ENCODE measurements around the gene GALNT13.

The GALNT13 gene

GRCh38 chr2:153871231-153872221, at the start of gene GALNT13:
TSS of gene GALNT13 (plus strand) at chr2:153871922.
- DNase-seq, result no peak

- DNase-seq, result no peak
These were observed 47.8 kb upstream of the GALNT13 start for GRCh38 chr2:153823880-153824279.

GRCh38 chr2:153828335-153828734, 43.4 kb upstream of the GALNT13 start:
- DNase-seq, result no peak

GRCh38 chr2:153834662-153835061, 37.1 kb upstream of the GALNT13 start:
- no peak for DNase-seq

GRCh38 chr2:153858250-153858649, 13.5 kb upstream of the GALNT13 start:
- no peak for DNase-seq

GRCh38 chr2:153864022-153864421, 7.7 kb upstream of the GALNT13 start:
- no peak for DNase-seq

GRCh38 chr2:153866595-153866994, 5.1 kb upstream of the GALNT13 start:
- DNase-seq, result no peak

GRCh38 chr2:153870308-153870707, 1.4 kb upstream of the GALNT13 start:
- no peak for DNase-seq

GRCh38 chr2:153872311-153873051, 759 bp downstream of the GALNT13 start:
- DNase-seq, result no peak

- DNase-seq, result no peak
These were observed 1.6 kb downstream of the GALNT13 start for GRCh38 chr2:153873052-153874048.

- no peak for DNase-seq
These were observed 4.2 kb downstream of the GALNT13 start for GRCh38 chr2:153875801-153876466.

- no peak for DNase-seq
These were observed 9.2 kb downstream of the GALNT13 start for GRCh38 chr2:153880926-153881325.

- DNase-seq, result no peak
These were observed 15.1 kb downstream of the GALNT13 start for GRCh38 chr2:153886833-153887232.

- DNase-seq, result no peak
These were observed 18.9 kb downstream of the GALNT13 start for GRCh38 chr2:153890576-153890975.

GRCh38 chr2:153891051-153891450, 19.3 kb downstream of the GALNT13 start:
- no peak for DNase-seq

GRCh38 chr2:153912798-153913396, 41.2 kb downstream of the GALNT13 start:
- no peak for DNase-seq

GRCh38 chr2:153917570-153917969, 45.8 kb downstream of the GALNT13 start:
- DNase-seq, result no peak

- no peak for DNase-seq
These were observed 63.8 kb downstream of the GALNT13 start for GRCh38 chr2:153935511-153935910.

- DNase-seq, result no peak
These were observed 67.5 kb downstream of the GALNT13 start for GRCh38 chr2:153939124-153939796.

- no peak for DNase-seq
These were observed 68.8 kb downstream of the GALNT13 start for GRCh38 chr2:153940511-153940910.

- DNase-seq, result no peak
These were observed 73.1 kb downstream of the GALNT13 start for GRCh38 chr2:153944800-153945199.

Data from stimulated activated CD4-positive, alpha-beta T cell treated with anti-CD3 and anti-CD28 coated beads, Interleukin-4, amount 100 ng/mL, for 24 hours (primary cell).